IPS DF 4.7 (cell line): ENCODE results near the gene ADGRG6.

ENCODE experiments used
- DNase-seq: peaks from one replicate; pipeline ENCODE4 v3.0.0-alpha.2; 2013; ENCODE audit warnings: low spot score; ENCODE audit errors: extremely low read depth

The ADGRG6 gene

GRCh38 chr6:142321451-142321850 lies 19.6 kb downstream of the ADGRG6 start:
- DNase-seq: no peak

GRCh38 chr6:142322066-142322465 lies 20.3 kb downstream of the ADGRG6 start:
- DNase-seq: no peak

- no peak for DNase-seq
These were observed 20.8 kb downstream of the ADGRG6 start for GRCh38 chr6:142322504-142323198.

GRCh38 chr6:142323377-142323776 lies 21.6 kb downstream of the ADGRG6 start:
- DNase-seq: no peak

GRCh38 chr6:142324111-142324510 lies 22.3 kb downstream of the ADGRG6 start:
- no peak for DNase-seq

GRCh38 chr6:142325111-142325510 lies 23.3 kb downstream of the ADGRG6 start:
- DNase-seq: no peak

- no peak for DNase-seq
These were observed 24.7 kb downstream of the ADGRG6 start for GRCh38 chr6:142326540-142326939.

- no peak for DNase-seq
These were observed 26.3 kb downstream of the ADGRG6 start for GRCh38 chr6:142328070-142328469.

GRCh38 chr6:142329486-142330113 lies 27.8 kb downstream of the ADGRG6 start:
- no peak for DNase-seq

- no peak for DNase-seq
These were observed 29.3 kb downstream of the ADGRG6 start for GRCh38 chr6:142331075-142331551.

- no peak for DNase-seq
These were observed 29.8 kb downstream of the ADGRG6 start for GRCh38 chr6:142331601-142332000.

- no peak for DNase-seq
These were observed 30.7 kb downstream of the ADGRG6 start for GRCh38 chr6:142332393-142333098.

GRCh38 chr6:142333431-142333830 lies 31.6 kb downstream of the ADGRG6 start:
- no peak for DNase-seq

- no peak for DNase-seq
These were observed 32.5 kb downstream of the ADGRG6 start for GRCh38 chr6:142334294-142334693.

GRCh38 chr6:142335415-142335814 lies 33.6 kb downstream of the ADGRG6 start:
- DNase-seq: no peak

- DNase-seq: no peak
These were observed 34.4 kb downstream of the ADGRG6 start for GRCh38 chr6:142336183-142336582.

GRCh38 chr6:142336787-142337186 lies 35.0 kb downstream of the ADGRG6 start:
- no peak for DNase-seq

- DNase-seq: no peak
These were observed 37.3 kb downstream of the ADGRG6 start for GRCh38 chr6:142339113-142339512.

- DNase-seq: no peak
These were observed 38.3 kb downstream of the ADGRG6 start for GRCh38 chr6:142339968-142340658.

GRCh38 chr6:142341855-142342330 lies 40.1 kb downstream of the ADGRG6 start:
- DNase-seq: no peak

GRCh38 chr6:142342986-142343385 lies 41.2 kb downstream of the ADGRG6 start:
- DNase-seq: no peak

GRCh38 chr6:142343938-142344337 lies 42.1 kb downstream of the ADGRG6 start:
- no peak for DNase-seq
